SK-N-SH treated with all-trans-retinoic acid at 6 μM for 48 hours (cell line): Measurements from ENCODE around the gene SMAD3.

Source experiments
- OSR1 ChIP-seq: fragments of 250-450 bp; sonication (Bioruptor Pico); IDR thresholded peaks from 2 replicates; pipeline ENCODE4 v1.8.0; 2022; ENCODE audit warnings: moderate library complexity, mild to moderate bottlenecking, inconsistent platforms
- ZC3H10 ChIP-seq: fragments of 250-450 bp; sonication (Bioruptor Pico); IDR thresholded peaks from 2 replicates; pipeline ENCODE4 v1.5.1; 2021; ENCODE audit warnings: mild to moderate bottlenecking, moderate library complexity

DNA sequence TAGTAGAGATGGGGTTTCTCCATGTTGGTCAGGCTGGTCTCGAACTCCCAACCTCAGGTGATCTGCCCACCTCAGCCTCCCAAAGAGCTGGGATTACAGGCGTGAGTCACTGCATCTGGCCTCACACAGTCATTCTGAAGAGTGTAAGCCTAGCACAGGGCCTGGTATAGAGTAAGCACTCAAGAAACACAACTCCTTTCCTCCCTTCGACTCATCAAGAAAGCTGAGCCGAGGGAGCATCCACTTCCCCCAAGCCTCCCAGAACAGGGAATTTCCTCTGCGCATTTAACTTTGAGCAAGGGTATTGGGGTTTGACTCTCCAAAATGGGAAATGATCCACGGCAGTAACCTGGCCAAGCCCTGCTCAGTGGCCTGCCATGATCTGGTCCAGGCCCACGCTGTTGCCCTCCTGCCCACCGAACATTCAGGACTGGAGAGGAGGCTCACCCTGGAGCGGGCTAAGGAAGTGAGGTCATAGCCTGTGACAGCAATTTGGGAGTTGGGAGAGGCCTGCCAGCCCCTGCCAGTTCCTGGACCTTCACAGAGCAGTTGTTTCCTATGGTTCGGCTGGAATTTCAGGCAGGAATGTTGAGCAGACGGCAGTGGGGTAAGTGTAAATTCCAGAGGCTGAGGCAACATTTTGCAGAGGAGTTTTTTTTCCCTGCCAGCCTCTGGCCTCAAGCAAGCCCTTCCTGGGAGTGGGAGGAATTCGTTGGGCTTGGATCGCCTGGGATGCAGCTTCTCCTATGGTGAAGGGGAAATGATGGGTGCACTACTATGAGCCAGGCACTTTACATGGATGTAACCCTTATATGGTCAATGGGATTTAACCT, 21.2 kb upstream of the SMAD3 start:
- TF ChIP-seq OSR1: no peak
- TF ChIP-seq ZC3H10: no peak
